HTERT RPE-1 (cell line): Measurements from ENCODE around the gene TPM4.

Experiments used
- in situ Hi-C: fragments of 300-500 bp; cut with MboI; formaldehyde crosslinking; loops from 4 replicates; pipeline ENCODE4 v1.14.3; 2020; ENCODE audit warnings: low sequenced_read_pairs

TPM4 gene

GRCh38 chr19:16041299-16041990 is 34.9 kb upstream of the TPM4 start:
- in situ Hi-C loops = no loop called here

- in situ Hi-C loops = no loop called here
Observed at GRCh38 chr19:16041991-16042386, 34.3 kb upstream of the TPM4 start.

- in situ Hi-C loops = no loop called here
Observed at GRCh38 chr19:16042533-16043085, 33.7 kb upstream of the TPM4 start.

GRCh38 chr19:16043156-16043757 is 33.0 kb upstream of the TPM4 start:
- in situ Hi-C loops = no loop called here

GRCh38 chr19:16044746-16045145 is 31.5 kb upstream of the TPM4 start:
- in situ Hi-C loops = no loop called here

GRCh38 chr19:16045171-16045570 is 31.1 kb upstream of the TPM4 start:
- in situ Hi-C loops = no loop called here

GRCh38 chr19:16045893-16046292 is 30.4 kb upstream of the TPM4 start:
- in situ Hi-C loops = no loop called here

GRCh38 chr19:16048583-16048982 is 27.7 kb upstream of the TPM4 start:
- in situ Hi-C loops = no loop called here

GRCh38 chr19:16051254-16052025 is 24.9 kb upstream of the TPM4 start:
- in situ Hi-C loops = no loop called here

- in situ Hi-C loops = no loop called here
Observed at GRCh38 chr19:16052353-16052752, 23.9 kb upstream of the TPM4 start.

GRCh38 chr19:16057062-16057461 is 19.2 kb upstream of the TPM4 start:
- in situ Hi-C loops = no loop called here

GRCh38 chr19:16060294-16060693 is 16.0 kb upstream of the TPM4 start:
- in situ Hi-C loops = no loop called here

GRCh38 chr19:16061943-16062342 is 14.4 kb upstream of the TPM4 start:
- in situ Hi-C loops = no loop called here

GRCh38 chr19:16062789-16063188 is 13.5 kb upstream of the TPM4 start:
- in situ Hi-C loops = no loop called here

GRCh38 chr19:16064209-16064889 is 11.9 kb upstream of the TPM4 start:
- in situ Hi-C loops = no loop called here

GRCh38 chr19:16066611-16067104 is 9.6 kb upstream of the TPM4 start:
- in situ Hi-C loops = no loop called here

GRCh38 chr19:16067205-16067938 is 8.9 kb upstream of the TPM4 start:
- in situ Hi-C loops = no loop called here

- in situ Hi-C loops = no loop called here
Observed at GRCh38 chr19:16068696-16069259, 7.5 kb upstream of the TPM4 start.

GRCh38 chr19:16069813-16070365 is 6.4 kb upstream of the TPM4 start:
- in situ Hi-C loops = no loop called here
